GM12874 (cell line): Measurements from ENCODE around the gene PRKCA.

Source experiments
- TF ChIP-seq, protein P1 (sequence below): IDR thresholded peaks from 2 replicates; pipeline ENCODE4 v1.5.1; 2011; ENCODE audit warnings: low read depth, mild to moderate bottlenecking, control low read depth, low read length, moderate library complexity; ENCODE audit not compliant: insufficient read depth

PRKCA gene

GRCh38 chr17:66429680-66430079 is 127.3 kb downstream of the PRKCA start:
- TF ChIP-seq, protein P1, sequence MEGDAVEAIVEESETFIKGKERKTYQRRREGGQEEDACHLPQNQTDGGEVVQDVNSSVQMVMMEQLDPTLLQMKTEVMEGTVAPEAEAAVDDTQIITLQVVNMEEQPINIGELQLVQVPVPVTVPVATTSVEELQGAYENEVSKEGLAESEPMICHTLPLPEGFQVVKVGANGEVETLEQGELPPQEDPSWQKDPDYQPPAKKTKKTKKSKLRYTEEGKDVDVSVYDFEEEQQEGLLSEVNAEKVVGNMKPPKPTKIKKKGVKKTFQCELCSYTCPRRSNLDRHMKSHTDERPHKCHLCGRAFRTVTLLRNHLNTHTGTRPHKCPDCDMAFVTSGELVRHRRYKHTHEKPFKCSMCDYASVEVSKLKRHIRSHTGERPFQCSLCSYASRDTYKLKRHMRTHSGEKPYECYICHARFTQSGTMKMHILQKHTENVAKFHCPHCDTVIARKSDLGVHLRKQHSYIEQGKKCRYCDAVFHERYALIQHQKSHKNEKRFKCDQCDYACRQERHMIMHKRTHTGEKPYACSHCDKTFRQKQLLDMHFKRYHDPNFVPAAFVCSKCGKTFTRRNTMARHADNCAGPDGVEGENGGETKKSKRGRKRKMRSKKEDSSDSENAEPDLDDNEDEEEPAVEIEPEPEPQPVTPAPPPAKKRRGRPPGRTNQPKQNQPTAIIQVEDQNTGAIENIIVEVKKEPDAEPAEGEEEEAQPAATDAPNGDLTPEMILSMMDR, result no peak

DNA sequence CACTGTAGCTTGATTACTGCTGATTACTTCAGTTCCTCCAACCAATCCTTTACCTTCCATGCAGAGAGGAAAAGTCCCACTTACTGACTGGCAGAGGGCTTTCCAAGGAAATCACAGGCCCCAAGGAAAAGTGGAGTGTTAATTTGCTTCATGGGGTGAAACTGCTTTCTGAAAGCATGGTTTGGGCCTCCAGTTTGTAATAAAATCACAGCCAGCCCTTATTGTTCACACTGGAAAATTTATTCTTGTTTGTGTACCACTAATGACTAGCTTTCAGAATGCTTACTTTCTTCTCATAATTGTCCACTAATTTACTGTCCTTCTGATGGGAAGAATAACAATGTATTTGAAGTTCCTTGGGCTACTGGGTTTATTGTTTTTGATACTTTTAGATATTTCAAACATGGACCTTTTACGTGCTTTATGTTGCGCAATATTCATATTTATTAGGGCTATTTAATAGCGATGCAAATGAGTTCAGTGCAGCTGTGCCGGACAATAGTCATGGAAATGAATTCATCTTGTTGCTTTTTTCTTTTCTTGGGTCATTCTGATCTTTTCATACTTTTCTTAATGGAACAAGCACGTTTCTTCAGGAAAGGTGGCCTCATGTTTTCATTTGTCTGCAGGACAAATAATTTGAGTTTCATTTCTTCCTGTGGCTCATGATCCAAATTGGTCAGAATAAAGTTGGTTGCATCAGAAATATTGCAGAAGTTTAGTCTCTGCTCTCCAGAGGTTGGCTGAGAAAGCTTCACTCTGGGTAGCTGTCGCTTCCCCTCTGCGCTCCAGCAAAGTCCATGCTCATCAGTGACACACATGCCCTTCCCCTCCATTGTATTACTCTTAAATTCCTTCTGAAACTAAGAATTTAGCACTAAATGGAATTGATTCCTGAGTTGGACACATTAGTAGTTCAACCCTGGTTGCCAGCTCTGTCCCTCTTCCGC is 128.7 kb downstream of the PRKCA start:
- TF ChIP-seq, protein P1, result no peak

DNA sequence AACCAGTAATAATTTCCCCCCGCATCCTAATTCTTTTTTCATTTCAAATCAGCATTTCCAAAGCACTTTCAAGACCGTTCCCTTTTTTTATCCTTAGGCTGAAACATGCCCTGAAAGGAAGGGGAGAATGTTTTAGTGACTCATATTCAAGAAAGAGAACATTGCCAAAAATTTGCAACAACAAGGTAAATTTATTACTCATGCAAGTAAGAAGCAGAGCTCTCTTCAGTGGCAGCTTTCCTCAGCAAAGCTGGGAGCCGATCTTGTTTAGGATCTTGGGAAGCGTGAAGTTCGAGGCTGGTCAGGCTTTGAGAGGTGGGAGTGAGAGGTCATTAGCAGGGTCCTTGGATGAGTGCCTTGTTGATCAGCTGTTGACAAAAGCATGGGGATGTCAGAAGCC is 129.5 kb downstream of the PRKCA start:
- TF ChIP-seq, protein P1, result no peak

DNA sequence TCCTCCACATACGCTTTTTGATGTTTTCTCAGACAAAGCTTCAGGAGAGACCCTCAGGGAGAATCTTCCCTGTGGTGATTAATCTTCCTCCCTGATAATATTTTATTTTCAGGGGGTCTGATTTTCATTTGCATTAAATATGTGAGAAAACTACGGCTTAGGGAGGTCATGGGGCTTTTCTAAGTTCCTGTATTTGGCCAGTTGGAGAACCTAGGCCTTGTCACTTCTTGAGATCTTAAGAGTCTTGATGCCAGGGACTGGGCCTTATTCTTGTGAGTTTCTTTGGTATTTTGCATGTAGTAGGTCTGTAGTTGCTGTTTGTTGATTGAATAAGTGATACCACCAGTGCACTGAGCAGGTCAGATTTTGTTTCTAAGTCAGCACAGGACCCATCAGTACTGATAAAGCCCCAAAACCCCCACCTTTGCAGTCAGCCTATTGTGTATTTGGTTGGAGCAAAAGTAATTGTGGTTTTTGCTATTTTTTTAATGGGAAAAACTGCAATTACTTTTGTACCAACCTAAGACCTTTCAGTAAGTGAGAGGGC is 130.1 kb downstream of the PRKCA start:
- TF ChIP-seq, protein P1, result no peak

DNA sequence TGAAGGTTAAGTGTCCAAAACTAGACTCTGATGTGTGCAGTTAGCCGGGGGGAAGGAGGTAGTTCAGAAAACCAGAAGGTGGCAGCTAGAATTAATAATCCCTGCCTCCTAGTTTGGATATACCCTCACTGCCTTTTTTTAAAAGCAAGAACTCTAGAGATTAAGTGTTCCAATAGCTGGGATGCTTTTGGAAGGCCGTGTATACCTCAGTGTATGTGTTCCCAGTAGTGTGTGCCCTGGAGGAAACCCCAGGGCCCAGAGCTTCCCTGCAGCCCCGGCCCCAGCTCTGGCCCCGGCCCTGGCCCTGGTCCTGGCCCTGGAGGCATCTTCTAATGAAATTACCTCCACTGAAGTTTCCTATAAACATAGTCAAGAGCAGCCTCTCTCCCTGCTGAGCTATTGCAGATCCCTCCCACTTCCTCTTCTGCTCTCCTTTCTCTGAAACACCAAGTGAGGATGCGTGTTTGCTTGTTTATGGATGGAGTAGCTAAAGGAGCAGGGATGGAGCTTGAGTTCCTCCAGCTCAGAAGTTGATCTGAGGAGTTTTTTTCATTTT is 130.7 kb downstream of the PRKCA start:
- TF ChIP-seq, protein P1, result no peak

DNA sequence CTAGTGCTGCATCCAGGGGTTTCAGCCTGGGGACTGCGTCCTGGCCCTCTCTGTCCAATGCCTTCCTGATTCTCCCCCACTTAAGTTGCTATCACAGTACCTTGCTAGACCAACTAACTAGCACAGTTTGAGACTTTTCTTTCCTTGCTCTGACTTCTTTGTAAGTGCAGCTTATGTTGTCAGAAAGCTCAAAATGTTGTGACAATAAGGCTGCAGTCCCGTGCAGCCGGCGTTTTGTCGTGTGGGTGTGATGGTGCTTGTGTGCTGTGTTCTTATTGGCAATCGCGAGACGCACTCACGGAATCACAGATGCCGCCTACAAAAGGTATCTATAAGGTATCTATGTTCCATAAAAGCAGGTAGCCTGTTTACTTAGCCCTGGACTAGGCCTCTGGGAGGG is 132.8 kb downstream of the PRKCA start:
- TF ChIP-seq, protein P1, result no peak

DNA sequence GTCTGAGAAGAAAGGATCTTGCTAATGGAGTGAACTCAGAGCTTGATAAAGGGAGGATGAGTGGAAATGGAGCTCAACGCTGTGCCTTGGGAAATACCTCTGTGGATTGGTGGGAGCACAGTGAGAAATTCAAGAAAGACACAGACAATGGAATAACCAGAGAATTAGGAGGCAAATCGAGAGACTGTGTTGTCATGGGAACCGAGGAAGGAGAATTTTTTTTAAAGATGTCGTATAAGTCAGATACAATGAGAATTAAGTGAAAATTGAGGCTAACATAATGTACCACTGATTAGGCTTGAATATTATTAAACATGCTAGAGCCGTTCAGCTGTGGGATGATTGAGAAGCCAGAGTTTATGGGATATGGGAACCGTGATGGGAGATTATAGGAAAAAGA is 134.2 kb downstream of the PRKCA start:
- TF ChIP-seq, protein P1, result no peak
